Endothelial cell of umbilical vein (primary cell): ENCODE data around the gene ENOPH1. TPM values are rescaled to one million over a fixed set of nuclear protein-coding genes. Genes with fewer than 3 reads are reported as not detected.

Experiments used
- BruUV-seq: library from RNA; stranded (reverse); fragments of 400-500 nt; replicated peaks from 2 replicates; lab custom pipeline; 2021; lab: Mats Ljungman, UMichigan
- CTCF ChIA-PET: fragments of 300-600, 350-600 bp; sonication (Branson Sonifier 250); formaldehyde crosslinking; loops from one replicate; lab custom pipeline; 2021; ENCODE audit warnings: antibody characterized with exemption, inconsistent platforms; lab: Charles Lee
- POLR2A ChIA-PET: fragments of 300-600, 350-600 bp; sonication (Branson Sonifier 250); formaldehyde crosslinking; loops from one replicate; lab custom pipeline; 2021; ENCODE audit warnings: antibody characterized with exemption, inconsistent platforms; lab: Charles Lee
- DNase-seq: peaks from one replicate; pipeline ENCODE4 v3.0.0-alpha.2; 2011; ENCODE audit warnings: low read depth, low spot score
- FAIRE-seq: peaks from 2 replicates; lab custom pipeline; 2011; peaks lifted over from hg19 to GRCh38; lab: Jason Lieb, UNC
- H2AFZ ChIP-seq: 2 replicates; pipeline ENCODE4 v1.6.0; 2012; ENCODE audit warnings: low read depth, low read length, control low read depth, inconsistent platforms
- H3K27ac ChIP-seq: 2 replicates; pipeline ENCODE4 v1.5.1; 2011; ENCODE audit warnings: low read depth, mild to moderate bottlenecking, control low read depth, low read length, moderate library complexity; ENCODE audit not compliant: insufficient read depth
- H3K27me3 ChIP-seq, 2 experiments: 2 replicates each; pipeline versions ENCODE4 v1.6.0 to v1.6.1; 2011; ENCODE audit warnings: low read length in 2 of 2, mixed read lengths in 1 of 2; ENCODE audit not compliant: control insufficient read depth in 2 of 2, insufficient read depth in 2 of 2
- H3K36me3 ChIP-seq, 2 experiments: 2 replicates in 1 of 2; 3 replicates in 1 of 2; pipeline ENCODE4 v1.5.1; 2011; ENCODE audit warnings: low read length in 2 of 2, mild to moderate bottlenecking in 1 of 2, moderate library complexity in 1 of 2; ENCODE audit not compliant: control insufficient read depth in 2 of 2, insufficient read depth in 2 of 2; ENCODE audit errors: extremely low read depth in 1 of 2
- H3K4me1 ChIP-seq: 3 replicates; pipeline ENCODE4 v1.5.1; 2011; ENCODE audit warnings: mild to moderate bottlenecking, low read length; ENCODE audit not compliant: control insufficient read depth, insufficient read depth; ENCODE audit errors: extremely low read depth
- H3K4me2 ChIP-seq: 2 replicates; pipeline ENCODE4 v1.6.1; 2011; ENCODE audit warnings: low read length, control low read depth, mixed read lengths; ENCODE audit not compliant: insufficient read depth
- H3K4me3 ChIP-seq, 3 experiments: fragments of 200-600 bp in 1 of 3; sonication (generic), shearing (Covaris generic) in 1 of 3; replicated peaks in 1 of 3; 2 replicates each; pipeline ENCODE4 v1.5.1; 2011 to 2016; ENCODE audit warnings: control low read depth in 3 of 3, low read length in 3 of 3, mild to moderate bottlenecking in 2 of 3, inconsistent platforms in 1 of 3, low read depth in 1 of 3, moderate library complexity in 1 of 3; ENCODE audit not compliant: insufficient read depth in 1 of 3
- H3K79me2 ChIP-seq: 2 replicates; pipeline ENCODE4 v1.6.0; 2012; ENCODE audit warnings: low read length, inconsistent platforms; ENCODE audit not compliant: control insufficient read depth, insufficient read depth
- H3K9ac ChIP-seq: replicated peaks from 2 replicates; pipeline ENCODE3; 2011; ENCODE audit warnings: low read length, control low read depth; ENCODE audit not compliant: insufficient read depth; ENCODE audit errors: extremely low read depth
- H3K9me1 ChIP-seq: replicated peaks from 3 replicates; pipeline ENCODE4 v1.6.0; 2011; ENCODE audit warnings: mild to moderate bottlenecking, low read length; ENCODE audit not compliant: control insufficient read depth, insufficient read depth; ENCODE audit errors: extremely low read depth
- H3K9me3 ChIP-seq: replicated peaks from 2 replicates; pipeline ENCODE4 v1.5.1; 2012; ENCODE audit warnings: low read length, inconsistent platforms; ENCODE audit not compliant: control insufficient read depth, insufficient read depth
- H4K20me1 ChIP-seq: replicated peaks from 2 replicates; pipeline ENCODE3; 2011; ENCODE audit warnings: mild to moderate bottlenecking, low read length; ENCODE audit not compliant: control insufficient read depth, insufficient read depth; ENCODE audit errors: extremely low read depth
- CTCF ChIP-seq, 2 donors: IDR thresholded peaks; 1 replicate in 1 of 2; 2 replicates in 1 of 2; pipeline ENCODE4 v1.5.1; 2011; ENCODE audit warnings: low read length in 2 of 2, mild to moderate bottlenecking in 2 of 2, moderate library complexity in 2 of 2, control low read depth in 1 of 2, inconsistent platforms in 1 of 2, low read depth in 1 of 2; ENCODE audit not compliant: insufficient read depth in 1 of 2; ENCODE audit errors: extremely low read depth in 1 of 2
- EZH2 ChIP-seq: IDR thresholded peaks from 2 replicates; pipeline ENCODE4 v1.6.1; 2012; ENCODE audit warnings: borderline replicate concordance, low read depth, mild to moderate bottlenecking, moderate library complexity, low read length, inconsistent platforms; ENCODE audit not compliant: severe bottlenecking
- FOS ChIP-seq: IDR thresholded peaks from 2 replicates; pipeline ENCODE4 v1.6.1; 2011; ENCODE audit warnings: mild to moderate bottlenecking, low read length, moderate library complexity, borderline replicate concordance; ENCODE audit not compliant: insufficient read depth
- GATA2 ChIP-seq: IDR thresholded peaks from 2 replicates; pipeline ENCODE4 v1.7.0; 2011; ENCODE audit warnings: low read depth, mild to moderate bottlenecking, moderate library complexity, mixed read lengths, low read length; ENCODE audit not compliant: insufficient read length, insufficient read depth
- JUN ChIP-seq: IDR thresholded peaks from 2 replicates; pipeline ENCODE4 v1.6.1; 2011; ENCODE audit warnings: borderline replicate concordance, low read depth; ENCODE audit not compliant: insufficient read length, insufficient read depth
- MAX ChIP-seq: IDR thresholded peaks from 2 replicates; pipeline ENCODE4 v1.6.1; 2011; ENCODE audit not compliant: insufficient read depth, insufficient read length
- MYC ChIP-seq: IDR thresholded peaks from one replicate; pipeline ENCODE4 v1.6.1; 2011; ENCODE audit warnings: mild to moderate bottlenecking, low read depth, low read length
- POLR2A ChIP-seq: IDR thresholded peaks from 2 replicates; pipeline ENCODE4 v1.6.1; 2012; ENCODE audit warnings: low read depth, mild to moderate bottlenecking, control low read depth, low read length
- POLR2AphosphoS5 ChIP-seq: IDR thresholded peaks from 2 replicates; pipeline ENCODE4 v1.6.1; 2012; ENCODE audit warnings: low read depth, mild to moderate bottlenecking, control low read depth, low read length, moderate library complexity; ENCODE audit not compliant: insufficient read depth
- dilution Hi-C: fragments of 300-500 bp; cut with MboI; formaldehyde crosslinking; loops from one replicate; pipeline ENCODE4 v1.15.0; 2019; ENCODE audit warnings: low sequenced_read_pairs; ENCODE audit not compliant: extremely low pct_ligation_motif_present
- intact Hi-C: fragments of 100-400 bp; cut with micrococcal nuclease; formaldehyde crosslinking; loops from one replicate; pipeline ENCODE4 v1.10.0; 2022
- polyA plus RNA-seq, 4 experiments: library from polyadenylated mRNA; depleted of rRNA in 3 of 4; stranded (reverse) in 3 of 4; unstranded in 1 of 4; fragments of >200 nt; gene quantifications; 2 replicates each; pipeline versions ENCODE4 v1.2.1 to v1.2.3, GENCODE V29; 2011 to 2012; ENCODE audit warnings: missing spikeins in 1 of 4
- total RNA-seq: library from RNA; stranded (reverse); gene quantifications from 2 replicates; pipeline ENCODE4 v1.2.3, GENCODE V29; 2021

ENOPH1 gene
- total and polyA plus RNA-seq, 2 donors (not counting 3 experiments of a cell fraction or from before 2014, with no cell fraction given), result 11.1 to 35.0 TPM

- no peaks in the 10 kb centered on the region for H3K27me3 ChIP-seq
- H3K79me2 ChIP-seq, result no peaks in the 10 kb centered on the region
- no TSS peak for BruUV-seq
- no peak for TF ChIP-seq POLR2A
- TF ChIP-seq FOS, result no peak
- TF ChIP-seq JUN, result no peak
- TF ChIP-seq MYC, result no peak
- no peak for TF ChIP-seq CTCF (IDR thresholded peaks at IDR 0.05; ENCODE audit: extremely low read depth in 1 of 2, insufficient read depth in 1 of 2, low read depth in 1 of 2, low read length in 2 of 2)
- TF ChIP-seq EZH2, result no peak
- no peaks in the 10 kb centered on the region for H3K9me3 ChIP-seq
- DNase-seq, result no peak
- no peaks in the 10 kb centered on the region for H4K20me1 ChIP-seq
- no peak for FAIRE-seq
- intact Hi-C loops, result no loop called here
- no peak overlapping the region for H3K4me2 ChIP-seq
- no peaks in the 10 kb centered on the region for H3K36me3 ChIP-seq
- ChIA-PET CTCF (interaction anchor here (1.4 kb wide), 1 partner anchor 243 kb away, joined by 6 read pairs; no protein-coding TSS in a partner anchor), POLR2A (no interaction called here)
- no peaks in the 10 kb centered on the region for H3K9me1 ChIP-seq
- no peak overlapping the region for H2AFZ ChIP-seq
- no peaks in the 10 kb centered on the region for H3K4me1 ChIP-seq
- dilution Hi-C loops, result no loop called here
- no peak overlapping the region for H3K9ac ChIP-seq
- no peak overlapping the region for H3K4me3 ChIP-seq
- no peak overlapping the region for H3K27ac ChIP-seq
Observed at GRCh38 chr4:82495666-82496065, 65.3 kb downstream of the ENOPH1 start.

- Histone ChIP-seq H4K20me1 (no peaks in the 10 kb centered on the region), H3K27me3 (no peaks in the 10 kb centered on the region), H3K79me2 (no peaks in the 10 kb centered on the region), H2AFZ (no peak overlapping the region), H3K4me2 (no peak overlapping the region), H3K27ac (no peak overlapping the region), H3K4me1 (no peaks in the 10 kb centered on the region), H3K9me3 (no peaks in the 10 kb centered on the region), H3K9ac (no peak overlapping the region), H3K36me3 (no peaks in the 10 kb centered on the region), H3K4me3 (no peak overlapping the region), H3K9me1 (no peaks in the 10 kb centered on the region)
- DNase-seq (no peak), FAIRE-seq (no peak)
- POLR2A ChIA-PET, result no interaction called here
- TF ChIP-seq GATA2 (no peak), MYC (no peak), FOS (no peak), EZH2 (no peak), MAX (no peak), POLR2A (no peak), CTCF (IDR thresholded peaks at IDR 0.05; ENCODE audit: extremely low read depth in 1 of 2, insufficient read depth in 1 of 2, low read depth in 1 of 2, low read length in 2 of 2) (no peak), JUN (no peak), POLR2AphosphoS5 (no peak)
- intact Hi-C loops, result no loop called here
- BruUV-seq, result no TSS peak
- CTCF ChIA-PET, result interaction anchor here (1.4 kb wide), 1 partner anchor 243 kb away, joined by 6 read pairs; no protein-coding TSS in a partner anchor
- dilution Hi-C loops, result no loop called here
Observed at GRCh38 chr4:82496349-82496748, 66.0 kb downstream of the ENOPH1 start.
